NCI-H1048 (cell line): ENCODE results near the gene MND1.
"Not testable (repeated sequence)": the region's sequence is repeated elsewhere in the genome, so short reads cannot be mapped to it uniquely, and the experiment has no call there.

Experiments
- DNase-seq: peaks from one replicate; lab custom pipeline; 2025; lab: John Stamatoyannopoulos, UW

The MND1 gene

GRCh38 chr4:153403726-153404125 lies 59.2 kb downstream of the MND1 start:
- DNase-seq, result no peak

- no peak for DNase-seq
Measured at GRCh38 chr4:153407906-153408305, 63.4 kb downstream of the MND1 start.

GRCh38 chr4:153408932-153409331 lies 64.4 kb downstream of the MND1 start:
- DNase-seq, result no peak

- DNase-seq, result no peak
Measured at GRCh38 chr4:153409412-153409811, 64.9 kb downstream of the MND1 start.

- DNase-seq, result no peak
Measured at GRCh38 chr4:153409924-153410501, 65.5 kb downstream of the MND1 start.

- DNase-seq, result no peak
Measured at GRCh38 chr4:153413842-153414241, 69.4 kb downstream of the MND1 start.

- DNase-seq, result not testable (repeated sequence)
Measured at GRCh38 chr4:153416456-153416855, 72.0 kb downstream of the MND1 start.

GRCh38 chr4:153418121-153418520 lies 73.6 kb downstream of the MND1 start:
- DNase-seq, result no peak

- DNase-seq, result no peak
Measured at GRCh38 chr4:153418558-153418957, 74.1 kb downstream of the MND1 start.

- DNase-seq, result no peak
Measured at GRCh38 chr4:153419029-153419428, 74.5 kb downstream of the MND1 start.

GRCh38 chr4:153419673-153420278 lies 75.3 kb downstream of the MND1 start:
- no peak for DNase-seq

GRCh38 chr4:153420361-153420760 lies 75.9 kb downstream of the MND1 start:
- DNase-seq, result no peak

GRCh38 chr4:153421941-153422340 lies 77.5 kb downstream of the MND1 start:
- no peak for DNase-seq

GRCh38 chr4:153426207-153426885 lies 81.9 kb downstream of the MND1 start:
- no peak for DNase-seq

- no peak for DNase-seq
Measured at GRCh38 chr4:153427363-153428071, 83.0 kb downstream of the MND1 start.

- DNase-seq, result no peak
Measured at GRCh38 chr4:153428941-153429475, 84.5 kb downstream of the MND1 start.

GRCh38 chr4:153432965-153433753 lies 88.7 kb downstream of the MND1 start:
- no peak for DNase-seq

- DNase-seq, result no peak
Measured at GRCh38 chr4:153433754-153434105, 89.2 kb downstream of the MND1 start.

- DNase-seq, result no peak
Measured at GRCh38 chr4:153434190-153434589, 89.7 kb downstream of the MND1 start.

- no peak for DNase-seq
Measured at GRCh38 chr4:153438916-153439756, 94.6 kb downstream of the MND1 start.

- DNase-seq, result no peak
Measured at GRCh38 chr4:153439831-153440230, 95.3 kb downstream of the MND1 start.
